Mammary epithelial cell (primary cell): ENCODE results near the gene FUT2.

Source experiments
- CTCF ChIP-seq, 2 donors: IDR thresholded peaks in 1 of 2; conservative IDR thresholded peaks in 1 of 2; 2 replicates each; pipeline ENCODE4 v1.5.1; 2011 to 2012; ENCODE audit warnings: inconsistent platforms in 2 of 2, low read length in 2 of 2, mild to moderate bottlenecking in 2 of 2, control low read depth in 1 of 2, low read depth in 1 of 2; ENCODE audit not compliant: insufficient read depth in 1 of 2; ENCODE audit errors: extremely low read depth in 1 of 2
- EZH2 ChIP-seq: IDR thresholded peaks from 2 replicates; pipeline ENCODE4 v1.6.1; 2012; ENCODE audit warnings: low read length, inconsistent platforms, borderline replicate concordance

DNA sequence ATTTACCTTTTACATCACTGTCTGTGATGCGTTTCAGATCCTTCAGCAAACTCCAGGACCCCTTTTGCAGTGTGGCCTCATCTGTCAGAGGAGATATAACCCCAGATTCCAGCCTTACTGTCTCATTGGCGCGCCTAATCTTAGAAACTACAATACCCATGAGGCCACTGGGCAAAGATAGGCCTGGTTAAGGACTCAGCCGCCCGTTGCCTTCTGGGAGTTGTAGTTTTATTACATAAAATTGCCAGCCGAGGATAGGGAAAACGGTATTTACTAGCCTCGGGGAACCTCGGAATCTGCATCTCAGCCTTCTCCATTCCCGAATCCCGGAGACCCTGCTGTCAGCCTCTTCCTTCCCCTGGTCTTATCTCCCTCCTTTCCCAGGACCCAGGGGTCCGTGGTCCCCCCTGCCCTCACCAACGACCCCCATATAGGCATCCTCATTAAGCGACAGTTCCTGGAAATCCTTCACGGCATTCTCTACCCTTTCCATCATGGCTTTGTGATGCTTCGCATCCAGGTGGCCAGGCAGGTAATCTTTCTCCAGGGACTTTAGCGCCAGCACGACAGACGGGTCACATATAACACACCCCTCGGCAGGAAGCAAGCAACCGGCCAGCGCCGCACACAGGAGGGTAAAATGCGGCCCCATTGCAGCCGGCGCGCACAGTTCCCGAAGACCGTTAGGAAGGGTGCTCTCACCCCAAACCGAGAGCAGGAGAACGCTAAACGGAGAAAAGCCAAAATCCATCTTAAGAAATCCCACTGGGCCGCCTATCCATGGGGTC lies 49.6 kb downstream of the FUT2 start:
- TF ChIP-seq CTCF (conservative IDR thresholded peaks at IDR 0.05 in 1 of 2, IDR thresholded peaks at IDR 0.05 in 1 of 2; ENCODE audit: extremely low read depth in 1 of 2, insufficient read depth in 1 of 2, low read depth in 1 of 2, low read length in 2 of 2) (no peak), EZH2 (no peak)
